ENCODE measurements around the gene STRIP1.
"Not testable (repeated sequence)": the region's sequence is repeated elsewhere in the genome, so short reads cannot be mapped to it uniquely, and the experiment has no call there.

The STRIP1 gene

GRCh38 chr1:110011527-110012041, 22.8 kb upstream of the STRIP1 start:
- no peak for DNase-seq

- DNase-seq, result no peak
Measured at GRCh38 chr1:110012100-110012780, 22.2 kb upstream of the STRIP1 start.

GRCh38 chr1:110017792-110018191, 16.6 kb upstream of the STRIP1 start:
- no peak for DNase-seq

GRCh38 chr1:110018396-110018795, 16.0 kb upstream of the STRIP1 start:
- no peak for DNase-seq

- no peak for DNase-seq
Measured at GRCh38 chr1:110019770-110020169, 14.7 kb upstream of the STRIP1 start.

- no peak for DNase-seq
Measured at GRCh38 chr1:110021285-110021684, 13.1 kb upstream of the STRIP1 start.

- DNase-seq, result no peak
Measured at GRCh38 chr1:110024613-110025012, 9.8 kb upstream of the STRIP1 start.

- not testable (repeated sequence) for DNase-seq
Measured at GRCh38 chr1:110030687-110031086, 3.7 kb upstream of the STRIP1 start.

GRCh38 chr1:110032327-110032726, 2.1 kb upstream of the STRIP1 start:
- no peak for DNase-seq

GRCh38 chr1:110033421-110033820, 1.0 kb upstream of the STRIP1 start:
- no peak for DNase-seq

- DNase-seq, result no peak
Measured at GRCh38 chr1:110034040-110034450, 379 bp upstream of the STRIP1 start.

GRCh38 chr1:110035236-110035752, 870 bp downstream of the STRIP1 start:
- DNase-seq, result no peak

- no peak for DNase-seq
Measured at GRCh38 chr1:110038271-110038670, 3.8 kb downstream of the STRIP1 start.

- no peak for DNase-seq
Measured at GRCh38 chr1:110039641-110040040, 5.2 kb downstream of the STRIP1 start.

GRCh38 chr1:110040548-110040947, 6.1 kb downstream of the STRIP1 start:
- peak; percentile 58 for DNase-seq

GRCh38 chr1:110043016-110043415, 8.6 kb downstream of the STRIP1 start:
- no peak for DNase-seq

- no peak for DNase-seq
Measured at GRCh38 chr1:110047463-110047862, 13.0 kb downstream of the STRIP1 start.

- DNase-seq, result no peak
Measured at GRCh38 chr1:110048240-110048639, 13.8 kb downstream of the STRIP1 start.

- DNase-seq, result no peak
Measured at GRCh38 chr1:110048923-110049601, 14.6 kb downstream of the STRIP1 start.

GRCh38 chr1:110049801-110050601, 15.6 kb downstream of the STRIP1 start:
- DNase-seq, result no peak

GRCh38 chr1:110050602-110051261, 16.3 kb downstream of the STRIP1 start:
- DNase-seq, result no peak

GRCh38 chr1:110051262-110051648, 16.8 kb downstream of the STRIP1 start:
- no peak for DNase-seq

All from activated naive CD4-positive, alpha-beta T cell treated with anti-CD3 and anti-CD28 coated beads, Interleukin-2, amount 50 U/mL, for 16 hours (primary cell).